GM21529 (cell line): ENCODE measurements around the gene AFF2.

ENCODE experiments used
- ATAC-seq: cut with Tn5 transposase; IDR thresholded peaks from one replicate; pipeline ENCODE4 v1.9.1; 2021; ENCODE audit not compliant: unreplicated experiment

AFF2 gene

DNA sequence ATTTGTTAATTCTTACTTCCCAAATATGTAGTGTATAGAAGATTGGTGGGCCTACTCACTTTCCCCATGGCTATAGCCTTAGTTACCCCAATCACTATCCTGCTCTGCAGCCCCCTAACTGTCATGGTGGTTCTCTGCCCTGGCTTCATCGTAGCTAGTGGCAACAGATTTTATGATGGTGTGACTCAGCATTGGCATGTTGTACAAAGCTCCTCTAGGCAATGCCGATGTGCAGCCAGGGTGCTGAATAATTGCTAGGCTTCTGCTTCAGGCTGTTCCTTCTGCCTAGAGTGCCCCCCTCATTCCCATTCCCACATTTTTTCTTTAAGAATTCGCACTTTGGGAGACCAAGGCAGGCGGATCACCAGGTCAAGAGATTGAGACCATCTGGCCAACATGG, 35.2 kb downstream of the AFF2 start:
- no peak for ATAC-seq

DNA sequence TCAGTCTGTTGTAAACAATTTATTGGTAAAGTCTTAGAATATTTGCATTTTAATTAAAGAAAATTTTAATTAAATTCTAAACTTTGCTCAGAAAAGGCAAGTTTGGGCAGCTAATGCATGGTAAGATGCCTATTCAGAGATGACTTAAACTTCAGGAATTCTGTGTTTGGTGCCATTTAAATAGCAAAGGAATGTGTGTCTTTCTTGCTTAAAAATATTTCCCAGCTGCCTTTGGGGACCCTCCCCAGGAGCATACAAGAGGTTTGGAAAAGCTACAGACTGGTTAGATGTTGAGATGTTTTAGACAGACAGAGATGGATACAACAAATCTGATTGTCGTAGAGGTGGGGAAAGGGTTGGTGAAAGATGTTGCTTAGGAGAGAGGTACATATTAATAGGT, 36.5 kb downstream of the AFF2 start:
- no peak for ATAC-seq

GRCh38 chrX:148537556-148538182, 37.3 kb downstream of the AFF2 start:
- no peak for ATAC-seq

GRCh38 chrX:148538582-148538981, 38.2 kb downstream of the AFF2 start:
- no peak for ATAC-seq

DNA sequence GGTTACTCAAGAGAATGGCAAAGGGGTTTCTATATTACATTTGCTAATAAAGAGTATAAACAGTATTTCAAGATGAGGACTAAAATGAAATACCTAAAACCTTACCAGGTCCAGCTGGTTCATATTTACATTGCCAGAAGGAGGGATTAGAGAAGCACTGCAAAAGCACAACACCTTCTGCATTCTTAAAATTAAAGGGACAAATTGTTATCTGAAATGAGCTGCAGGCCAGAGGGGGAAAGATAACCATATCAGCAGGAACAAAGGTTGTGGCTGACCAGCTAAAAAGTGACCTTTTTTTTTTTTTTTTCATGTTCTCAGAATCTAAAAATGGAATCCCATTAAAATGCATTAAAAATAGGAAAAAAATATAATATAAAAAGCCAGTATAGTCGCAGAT, 39.7 kb downstream of the AFF2 start:
- no peak for ATAC-seq

- ATAC-seq, result no peak
Observed at GRCh38 chrX:148540671-148541583, 40.5 kb downstream of the AFF2 start.

GRCh38 chrX:148541584-148541940, 41.1 kb downstream of the AFF2 start:
- ATAC-seq, result no peak

GRCh38 chrX:148542481-148543255, 42.3 kb downstream of the AFF2 start:
- ATAC-seq, result no peak

- ATAC-seq, result no peak
Observed at GRCh38 chrX:148552775-148553174, 52.4 kb downstream of the AFF2 start.

DNA sequence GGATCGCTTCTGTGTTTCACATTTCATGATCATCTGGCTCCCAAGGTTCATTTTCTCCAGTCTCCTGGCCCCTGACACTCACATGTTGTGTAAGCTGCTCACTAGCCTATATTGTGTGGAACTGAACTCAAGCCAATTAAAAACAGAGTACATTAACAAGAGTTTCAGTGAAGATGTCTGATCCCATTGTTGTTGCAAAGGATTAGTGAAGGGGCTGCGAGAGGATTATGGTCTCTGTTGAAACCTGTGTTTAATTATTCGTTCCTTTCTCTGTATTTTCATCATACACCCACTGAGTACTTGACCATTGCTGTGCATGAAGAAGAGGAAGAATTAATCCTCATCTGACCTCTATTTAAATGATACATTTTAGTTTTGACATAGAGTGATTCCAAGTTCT, 54.7 kb downstream of the AFF2 start:
- ATAC-seq, result no peak

DNA sequence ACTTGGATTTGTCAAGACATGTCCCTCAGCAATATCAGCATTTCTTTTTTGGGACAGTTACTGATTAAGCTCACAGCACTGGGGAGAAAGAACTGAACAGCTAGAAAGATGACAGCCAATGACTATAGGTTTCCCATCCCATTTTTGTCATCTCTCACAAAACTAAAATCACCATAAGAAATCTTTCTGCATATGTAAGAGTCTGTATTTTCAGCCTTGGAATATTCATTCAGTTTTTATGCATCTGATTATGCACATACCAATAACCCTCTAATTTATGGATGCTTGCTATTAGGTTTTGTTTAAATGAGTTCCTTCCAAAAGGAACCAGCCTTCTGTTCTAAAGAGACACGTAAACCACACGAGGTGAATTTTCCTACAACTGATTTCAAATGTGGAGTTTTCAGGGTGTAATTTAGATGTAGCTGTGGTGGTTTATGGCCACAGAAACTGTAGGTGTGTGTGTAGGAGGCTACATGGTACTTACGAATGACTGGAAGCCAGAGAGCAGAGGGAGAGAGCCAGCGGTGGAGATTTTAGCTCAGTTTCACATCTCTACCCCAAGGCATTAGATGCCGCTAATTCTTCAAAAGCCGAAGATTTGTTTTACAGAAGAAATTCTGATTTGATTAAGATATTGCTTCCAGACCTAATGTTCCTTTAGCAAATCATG, 55.3 kb downstream of the AFF2 start:
- ATAC-seq, result no peak

GRCh38 chrX:148556498-148556897, 56.1 kb downstream of the AFF2 start:
- ATAC-seq, result no peak

DNA sequence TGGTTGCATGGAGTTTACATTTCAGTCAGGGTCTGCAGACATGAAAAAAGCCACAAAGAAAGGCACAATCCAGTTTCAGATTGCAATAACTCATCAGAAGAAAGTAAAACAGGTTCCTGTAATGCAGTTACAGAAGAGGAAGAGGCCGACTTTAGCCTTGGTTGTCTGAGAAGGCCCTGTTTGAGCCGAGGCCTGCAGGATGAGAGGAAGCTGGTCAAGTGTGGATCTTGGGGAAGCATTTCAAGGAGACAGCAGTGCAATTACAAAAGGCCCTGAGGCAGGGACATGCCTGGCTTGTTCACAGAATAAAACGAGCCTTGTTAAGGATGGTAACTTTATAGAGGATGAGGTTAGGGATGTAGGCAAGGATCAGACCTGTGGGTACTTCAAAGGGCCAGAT, 62.4 kb downstream of the AFF2 start:
- ATAC-seq, result no peak

DNA sequence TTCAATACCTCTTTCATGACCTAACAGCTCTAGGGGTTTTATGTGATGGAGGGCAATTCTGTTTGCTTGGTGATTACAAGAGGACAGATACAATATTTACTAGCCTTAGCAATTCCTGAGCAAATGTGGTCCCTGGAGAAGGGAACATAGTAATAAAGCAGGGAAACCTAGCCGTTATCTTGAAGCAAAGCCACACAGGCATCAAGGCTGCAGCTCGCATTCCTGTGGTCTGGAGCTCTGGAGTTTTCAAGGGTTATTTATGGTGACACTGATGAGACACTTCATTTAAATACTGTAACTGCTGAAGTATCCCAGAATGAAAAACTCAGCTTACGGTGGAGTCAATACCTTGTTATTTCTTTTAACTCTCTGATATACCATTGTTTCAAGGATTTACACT, 66.8 kb downstream of the AFF2 start:
- ATAC-seq, result no peak

DNA sequence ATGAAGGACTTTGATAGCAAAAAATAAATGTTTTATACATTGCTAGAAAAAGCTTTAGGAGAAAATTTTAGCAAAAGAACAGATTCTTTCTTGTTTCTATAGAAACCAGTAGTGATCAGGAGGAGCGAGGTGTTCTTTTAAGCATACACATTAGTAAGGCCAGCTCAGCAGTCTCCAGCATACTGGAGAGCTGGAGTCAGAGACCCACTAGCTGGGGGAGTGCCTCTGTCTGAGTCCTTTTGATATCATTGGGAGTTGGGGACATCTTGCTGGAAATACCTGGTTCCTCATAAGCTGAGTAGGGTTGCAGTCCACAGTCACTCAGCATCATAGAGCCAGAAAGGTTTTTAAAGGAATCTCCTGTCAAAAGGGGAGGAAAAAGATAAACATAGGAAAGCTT, 67.4 kb downstream of the AFF2 start:
- ATAC-seq, result no peak

- no peak for ATAC-seq
Observed at GRCh38 chrX:148568763-148569162, 68.3 kb downstream of the AFF2 start.

GRCh38 chrX:148572337-148572736, 71.9 kb downstream of the AFF2 start:
- ATAC-seq, result no peak

DNA sequence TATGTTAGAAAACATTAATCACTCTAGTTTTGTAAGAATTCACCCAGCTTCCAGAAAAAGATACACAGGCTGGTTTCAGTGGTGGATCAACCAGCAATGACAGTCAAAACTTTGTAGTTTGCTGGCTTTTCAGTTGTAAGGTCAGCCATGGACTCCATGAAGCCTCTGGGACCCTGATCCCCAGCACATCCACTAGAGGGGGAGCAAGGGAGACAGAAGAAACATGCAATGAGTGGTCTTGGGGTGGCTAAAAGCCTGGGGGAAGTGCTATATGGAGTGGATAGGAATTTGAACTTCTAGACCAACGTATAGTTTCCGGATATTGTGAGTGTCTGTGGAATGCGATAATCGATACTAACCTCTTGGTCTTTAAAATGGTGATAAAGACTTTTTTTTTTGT, 72.7 kb downstream of the AFF2 start:
- no peak for ATAC-seq

GRCh38 chrX:148574237-148574973, 74.0 kb downstream of the AFF2 start:
- ATAC-seq, result no peak

DNA sequence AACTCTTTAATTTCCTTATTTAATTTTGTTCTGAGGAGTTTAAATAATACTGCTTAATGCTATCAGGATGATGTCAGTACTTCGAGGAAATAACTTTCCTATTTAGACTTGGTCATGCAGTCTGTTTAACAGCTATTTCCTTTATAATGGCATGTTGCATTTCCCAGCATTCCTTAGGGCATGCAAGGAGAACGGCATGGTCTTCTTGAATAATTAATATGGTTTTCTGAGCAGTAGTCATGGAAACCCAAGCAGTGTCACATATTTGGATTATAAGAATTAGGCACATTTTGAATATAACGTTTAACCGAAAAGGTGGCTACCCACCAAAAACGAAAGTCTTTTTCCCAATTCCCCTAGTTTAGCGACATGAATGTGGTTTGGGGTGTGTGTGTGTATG, 76.0 kb downstream of the AFF2 start:
- ATAC-seq, result no peak

GRCh38 chrX:148577741-148578140, 77.3 kb downstream of the AFF2 start:
- ATAC-seq, result no peak
